Measurements from ENCODE around the gene JUP. TPM values are rescaled to one million over a fixed set of nuclear protein-coding genes. Genes with fewer than 3 reads are reported as not detected.
A peak's percentile ranks its signal among the peaks of the same experiment; 100 is the strongest.

JUP gene
- total RNA-seq, 1 experiment from 2014 or later, result 352 TPM

GRCh38 chr17:41812381-41813151, 26.1 kb upstream of the JUP start, which contains the start of gene FKBP10:
Gene FKBP10 (plus strand): TSS chr17:41813004. CDS start chr17:41813035, 31 bp downstream.
- no peaks in the 10 kb centered on the region for H3K9me3 ChIP-seq (ENCODE audit: control insufficient read depth, insufficient read depth, low read depth, low read length)
- intact Hi-C loops (cut with micrococcal nuclease; ENCODE audit: unreplicated experiment), result no loop called here
- ATAC-seq (peak; percentile 72), DNase-seq (ENCODE audit: low read depth, low spot score) (peak; percentile 51)
- peak; percentile 66; the same call in 1 of the 2 replicates for TF ChIP-seq SIN3A (IDR thresholded peaks at IDR 0.05; ENCODE audit: borderline replicate concordance, insufficient read depth, low read depth, low read length)
- no peak for TF ChIP-seq REST (IDR thresholded peaks at IDR 0.05; ENCODE audit: insufficient read depth in 1 of 2, low read depth in 2 of 2, low read length in 1 of 2)
- no peak; the same call in none of the 2 replicates for TF ChIP-seq POLR2AphosphoS5 (IDR thresholded peaks at IDR 0.05; ENCODE audit: low read depth, low read length)
- TF ChIP-seq TCF7L2 (IDR thresholded peaks at IDR 0.05; ENCODE audit: low read depth, low read length), result peak; percentile 70; the same call in 1 of the 2 replicates
- TF ChIP-seq CTCF (IDR thresholded peaks at IDR 0.05), result no peak
- H3K36me3 ChIP-seq (ENCODE audit: control insufficient read depth, insufficient read depth, low read length), result no peaks in the 10 kb centered on the region; the same call in 1 of the 2 replicates
- peak within 1 kb of the TSS; percentile 74 to 80 for H3K4me3 ChIP-seq (ENCODE audit: low read depth in 2 of 2, low read length in 2 of 2)
- ChIA-PET CTCF (interaction anchor here (0.6 to 3.3 kb wide), 3 partner anchors 12 to 75 kb away, joined by 3 to 12 read pairs (median 3); no protein-coding TSS in a partner anchor), POLR2A (interaction anchor here (0.5 to 0.7 kb wide), 5 partner anchors 8 to 1613 kb away, joined by 3 to 14 read pairs (median 5); no protein-coding TSS in a partner anchor)
- BruUV-seq (replicated peaks), result no TSS peak
- peak within 1 kb of the TSS; percentile 99 for H3K27ac ChIP-seq (ENCODE audit: low read length)
- no peaks in the 10 kb centered on the region for H3K27me3 ChIP-seq (ENCODE audit: control insufficient read depth, insufficient read depth, low read length)
- in situ Hi-C loops (cut with HindIII; ENCODE audit: low pct_unique_long_range_greater_than_20kb, low sequenced_read_pairs), result no loop called here
- H3K4me1 ChIP-seq (ENCODE audit: control insufficient read depth, insufficient read depth, low read length), result peaks cover 25% of the 10 kb centered on the region

- peak within 1 kb of the TSS; percentile 99 for H3K27ac ChIP-seq (ENCODE audit: low read length)
- BruUV-seq (replicated peaks), result TSS peak; percentile 78
- peaks cover 25% of the 10 kb centered on the region for H3K4me1 ChIP-seq (ENCODE audit: control insufficient read depth, insufficient read depth, low read length)
- TF ChIP-seq SIN3A (IDR thresholded peaks at IDR 0.05; ENCODE audit: borderline replicate concordance, insufficient read depth, low read depth, low read length) (peak; percentile 75; the same call in 1 of the 2 replicates), CTCF (IDR thresholded peaks at IDR 0.05) (peak; percentile 91), POLR2AphosphoS5 (IDR thresholded peaks at IDR 0.05; ENCODE audit: low read depth, low read length) (peak; percentile 46; the same call in 1 of the 2 replicates), REST (IDR thresholded peaks at IDR 0.05; ENCODE audit: insufficient read depth in 1 of 2, low read depth in 2 of 2, low read length in 1 of 2) (peak in 1 of 2 experiments; percentile 62; a peak in 2 of 4 replicates), TCF7L2 (IDR thresholded peaks at IDR 0.05; ENCODE audit: low read depth, low read length) (peak; percentile 34; the same call in 1 of the 2 replicates)
- in situ Hi-C loops (cut with HindIII; ENCODE audit: low pct_unique_long_range_greater_than_20kb, low sequenced_read_pairs) (no loop called here), intact Hi-C loops (cut with micrococcal nuclease; ENCODE audit: unreplicated experiment) (no loop called here)
- peak; percentile 47 for DNase-seq (ENCODE audit: low read depth, low spot score)
- no peaks in the 10 kb centered on the region for H3K9me3 ChIP-seq (ENCODE audit: control insufficient read depth, insufficient read depth, low read depth, low read length)
- no peaks in the 10 kb centered on the region for H3K27me3 ChIP-seq (ENCODE audit: control insufficient read depth, insufficient read depth, low read length)
- ChIA-PET POLR2A (interaction anchor here (0.5 to 0.7 kb wide), 5 partner anchors 9 to 1612 kb away, joined by 4 to 14 read pairs (median 4); no protein-coding TSS in a partner anchor), CTCF (interaction anchor here (0.5 to 3.3 kb wide), 4 partner anchors 11 to 74 kb away, joined by 3 to 12 read pairs (median 3); no protein-coding TSS in a partner anchor)
- H3K4me3 ChIP-seq (ENCODE audit: low read depth in 2 of 2, low read length in 2 of 2), result peak within 1 kb of the TSS; percentile 74 to 80
- no peaks in the 10 kb centered on the region; the same call in 1 of the 2 replicates for H3K36me3 ChIP-seq (ENCODE audit: control insufficient read depth, insufficient read depth, low read length)
- peak; percentile 87 for ATAC-seq
Observed at GRCh38 chr17:41811549-41812380, 25.3 kb upstream of the JUP start, which contains the start of gene P3H4. Gene P3H4 (minus strand): TSS chr17:41811949. CDS start chr17:41811915, 34 bp downstream.
